ENCODE measurements around the gene SUCLG2.
"Not testable (repeated sequence)": the region's sequence is repeated elsewhere in the genome, so short reads cannot be mapped to it uniquely, and the experiment has no call there.

SUCLG2 gene

GRCh38 chr3:67551361-67552016 is 102.9 kb downstream of the SUCLG2 start:
- DNase-seq, result no peak

- no peak for DNase-seq
Measured at GRCh38 chr3:67550541-67550940, 103.9 kb downstream of the SUCLG2 start.

- DNase-seq, result not testable (repeated sequence)
Measured at GRCh38 chr3:67542502-67543250, 111.7 kb downstream of the SUCLG2 start.

GRCh38 chr3:67540198-67540894 is 114.1 kb downstream of the SUCLG2 start:
- DNase-seq, result no peak

GRCh38 chr3:67537203-67537602 is 117.2 kb downstream of the SUCLG2 start:
- DNase-seq, result not testable (repeated sequence)

GRCh38 chr3:67535006-67535405 is 119.4 kb downstream of the SUCLG2 start:
- no peak for DNase-seq

GRCh38 chr3:67534594-67534993 is 119.8 kb downstream of the SUCLG2 start:
- no peak for DNase-seq

GRCh38 chr3:67531181-67532101 is 123.0 kb downstream of the SUCLG2 start:
- DNase-seq, result no peak

- DNase-seq, result no peak
Measured at GRCh38 chr3:67529915-67530314, 124.5 kb downstream of the SUCLG2 start.

GRCh38 chr3:67529337-67529736 is 125.1 kb downstream of the SUCLG2 start:
- DNase-seq, result no peak

- DNase-seq, result no peak
Measured at GRCh38 chr3:67526246-67526645, 128.2 kb downstream of the SUCLG2 start.

- no peak for DNase-seq
Measured at GRCh38 chr3:67524046-67524445, 130.4 kb downstream of the SUCLG2 start.

- DNase-seq, result no peak
Measured at GRCh38 chr3:67522081-67522480, 132.3 kb downstream of the SUCLG2 start.

GRCh38 chr3:67521053-67521646 is 133.3 kb downstream of the SUCLG2 start:
- DNase-seq, result no peak

GRCh38 chr3:67518236-67518635 is 136.2 kb downstream of the SUCLG2 start:
- no peak for DNase-seq

GRCh38 chr3:67517781-67518180 is 136.6 kb downstream of the SUCLG2 start:
- DNase-seq, result no peak

- no peak for DNase-seq
Measured at GRCh38 chr3:67516496-67516895, 137.9 kb downstream of the SUCLG2 start.

GRCh38 chr3:67515778-67516177 is 138.6 kb downstream of the SUCLG2 start:
- no peak for DNase-seq

- DNase-seq, result no peak
Measured at GRCh38 chr3:67509471-67510075, 144.8 kb downstream of the SUCLG2 start.

GRCh38 chr3:67507584-67507983 is 146.8 kb downstream of the SUCLG2 start:
- no peak for DNase-seq

GRCh38 chr3:67500709-67501108 is 153.7 kb downstream of the SUCLG2 start:
- no peak for DNase-seq

GRCh38 chr3:67497746-67498145 is 156.7 kb downstream of the SUCLG2 start:
- DNase-seq, result no peak
